ENCODE data around the gene LCE1A. TPM values are rescaled to one million over a fixed set of nuclear protein-coding genes. Genes with fewer than 3 reads are reported as not detected.

The LCE1A gene
- total and polyA plus RNA-seq, 2 of the 8 experiments (the other 6 are each of a cell fraction or from before 2014, with no cell fraction given): not detected

- Histone ChIP-seq H2BK12ac (ENCODE audit: low read depth, low read length) (no peak overlapping the region), H4K91ac (replicated peaks; ENCODE audit: insufficient read length, low read length) (no peak overlapping the region), H2AFZ (ENCODE audit: low read length) (no peak overlapping the region), H3K23ac (ENCODE audit: insufficient read length) (no peak overlapping the region), H3K27me3 (replicated peaks in 1 of 4; ENCODE audit: control insufficient read depth in 3 of 4, extremely low read depth in 1 of 4, insufficient read depth in 3 of 4, low read length in 3 of 4) (no peaks in the 10 kb centered on the region), H3K4me2 (ENCODE audit: insufficient read depth in 1 of 2, low read depth in 2 of 2, low read length in 2 of 2) (no peak overlapping the region), H3K9ac (replicated peaks in 1 of 4; ENCODE audit: extremely low read depth in 1 of 4, low read depth in 3 of 4, low read length in 3 of 4) (no peak overlapping the region), H2AK5ac (ENCODE audit: low read depth, low read length) (no peak overlapping the region), H3K79me1 (ENCODE audit: low read depth, low read length) (no peaks in the 10 kb centered on the region), H4K20me1 (replicated peaks in 1 of 2; ENCODE audit: control insufficient read depth in 1 of 2, insufficient read depth in 2 of 2, low read length in 2 of 2) (no peaks in the 10 kb centered on the region), H3K4me3 (ENCODE audit: extremely low read depth in 1 of 4, insufficient read depth in 2 of 4, low read depth in 3 of 4, low read length in 4 of 4) (no peak overlapping the region), H3K27ac (ENCODE audit: low read depth, low read length) (no peak overlapping the region), H2BK15ac (ENCODE audit: low read length) (no peak overlapping the region), H3K79me2 (ENCODE audit: control insufficient read depth in 1 of 2, insufficient read depth in 2 of 2, low read length in 2 of 2) (no peaks in the 10 kb centered on the region), H3K23me2 (ENCODE audit: low read depth, low read length) (no peaks in the 10 kb centered on the region), H3K36me3 (ENCODE audit: control insufficient read depth in 2 of 4, insufficient read depth in 4 of 4, low read length in 3 of 4) (no peaks in the 10 kb centered on the region), H3K18ac (ENCODE audit: extremely low read depth, low read length) (no peak overlapping the region), H2BK20ac (ENCODE audit: low read length) (no peak overlapping the region), H2BK5ac (ENCODE audit: low read depth, low read length) (no peak overlapping the region), H2BK120ac (replicated peaks; ENCODE audit: low read depth, low read length) (no peak overlapping the region), H4K5ac (ENCODE audit: insufficient read length, low read depth, low read length) (no peak overlapping the region), H3K56ac (replicated peaks; ENCODE audit: insufficient read length, low read depth, low read length) (no peak overlapping the region), H4K8ac (ENCODE audit: extremely low read depth, insufficient read depth, low read length) (no peak overlapping the region), H3K14ac (ENCODE audit: insufficient read length) (no peak overlapping the region), H3K4ac (replicated peaks; ENCODE audit: insufficient read length, low read depth, low read length) (no peak overlapping the region), H3K9me3 (ENCODE audit: insufficient read depth in 2 of 2, low read depth in 1 of 2, low read length in 1 of 2) (peaks cover 40 to 77% of the 10 kb centered on the region in 2 experiments), H3K4me1 (replicated peaks in 1 of 4; ENCODE audit: control insufficient read depth in 3 of 4, insufficient read depth in 4 of 4, low read length in 3 of 4) (no peaks in the 10 kb centered on the region)
- 77% methylated on average over 6 of the region's 6 CpGs; no CpG with 5 or more reads in 1 of the 2 experiments for WGBS, 2 experiments (ENCODE audit: extremely low coverage in 1 of 2, insufficient coverage in 1 of 2, insufficient read length in 1 of 2, insufficient replicate concordance in 2 of 2, low coverage in 1 of 2, low lambda C conversion rate in 2 of 2, missing lambda C conversion rate in 1 of 2)
- FAIRE-seq (no peak), DNase-seq (ENCODE audit: low read depth in 1 of 2, low spot score in 2 of 2) (no peak)
- TF ChIP-seq SRF (IDR thresholded peaks at IDR 0.05; ENCODE audit: low read depth, low read length) (no peak), FOSL1 (IDR thresholded peaks at IDR 0.05; ENCODE audit: insufficient read depth, low read depth, low read length) (no peak), CHD2 (IDR thresholded peaks at IDR 0.05; ENCODE audit: low read length) (no peak), RFX5 (IDR thresholded peaks at IDR 0.05; ENCODE audit: borderline replicate concordance, low read depth, low read length) (no peak), GTF2F1 (IDR thresholded peaks at IDR 0.05; ENCODE audit: borderline replicate concordance, low read depth, low read length) (no peak), BRCA1 (IDR thresholded peaks at IDR 0.05; ENCODE audit: low read depth, low read length) (no peak), CBX5 (IDR thresholded peaks at IDR 0.05; ENCODE audit: low read depth, low read length) (no peak), HDAC2 (IDR thresholded peaks at IDR 0.05; ENCODE audit: borderline replicate concordance in 1 of 2, low read depth in 2 of 2, low read length in 2 of 2) (no peak), HDAC6 (IDR thresholded peaks at IDR 0.05; ENCODE audit: low read depth, low read length) (no peak), TEAD4 (IDR thresholded peaks at IDR 0.05; ENCODE audit: low read depth, low read length) (no peak), POLR2A (IDR thresholded peaks at IDR 0.05; ENCODE audit: control extremely low read depth in 1 of 2, low read depth in 2 of 2, low read length in 2 of 2) (no peak), CEBPB (IDR thresholded peaks at IDR 0.05; ENCODE audit: low read depth, low read length) (no peak), TCF12 (IDR thresholded peaks at IDR 0.05; ENCODE audit: low read depth, low read length) (no peak)
- CTCF ChIA-PET (ENCODE audit: partially characterized antibody): interaction anchor here (1.2 kb wide), 1 partner anchor 53 kb away, joined by 4 read pairs; no protein-coding TSS in a partner anchor
- POLR2A ChIA-PET (ENCODE audit: partially characterized antibody): no interaction called here
These were observed 10.0 kb upstream of the LCE1A start for GRCh38 chr1:152817309-152817708.
